ENCODE data around the gene CDC42BPG. TPM values are rescaled to one million over a fixed set of nuclear protein-coding genes. Genes with fewer than 3 reads are reported as not detected.
"Not testable (repeated sequence)": the region's sequence is repeated elsewhere in the genome, so short reads cannot be mapped to it uniquely, and the experiment has no call there.

CDC42BPG gene
- total and polyA plus RNA-seq, 9 donors = 0.35 to 9.5 (median 3.2) TPM

- no peaks in the 10 kb centered on the region for H3K9me3 ChIP-seq
- intact Hi-C loops (cut with DNase I) = no loop called here
- H3K4me1 ChIP-seq (ENCODE audit: insufficient read depth) = no peaks in the 10 kb centered on the region
- H3K36me3 ChIP-seq = no peaks in the 10 kb centered on the region
- H3K4me3 ChIP-seq = no peak overlapping the region
- no peaks in the 10 kb centered on the region for H3K27me3 ChIP-seq
- DNase-seq = no peak
- no peak overlapping the region for H3K27ac ChIP-seq
- 61 to 62% (median 62%) methylated on average over 11 of the region's 11 CpGs for WGBS, 3 donors
- TF ChIP-seq EP300 (IDR thresholded peaks at IDR 0.05) (no peak), POLR2A (IDR thresholded peaks at IDR 0.05) (no peak)
- TF ChIP-seq, protein P1, sequence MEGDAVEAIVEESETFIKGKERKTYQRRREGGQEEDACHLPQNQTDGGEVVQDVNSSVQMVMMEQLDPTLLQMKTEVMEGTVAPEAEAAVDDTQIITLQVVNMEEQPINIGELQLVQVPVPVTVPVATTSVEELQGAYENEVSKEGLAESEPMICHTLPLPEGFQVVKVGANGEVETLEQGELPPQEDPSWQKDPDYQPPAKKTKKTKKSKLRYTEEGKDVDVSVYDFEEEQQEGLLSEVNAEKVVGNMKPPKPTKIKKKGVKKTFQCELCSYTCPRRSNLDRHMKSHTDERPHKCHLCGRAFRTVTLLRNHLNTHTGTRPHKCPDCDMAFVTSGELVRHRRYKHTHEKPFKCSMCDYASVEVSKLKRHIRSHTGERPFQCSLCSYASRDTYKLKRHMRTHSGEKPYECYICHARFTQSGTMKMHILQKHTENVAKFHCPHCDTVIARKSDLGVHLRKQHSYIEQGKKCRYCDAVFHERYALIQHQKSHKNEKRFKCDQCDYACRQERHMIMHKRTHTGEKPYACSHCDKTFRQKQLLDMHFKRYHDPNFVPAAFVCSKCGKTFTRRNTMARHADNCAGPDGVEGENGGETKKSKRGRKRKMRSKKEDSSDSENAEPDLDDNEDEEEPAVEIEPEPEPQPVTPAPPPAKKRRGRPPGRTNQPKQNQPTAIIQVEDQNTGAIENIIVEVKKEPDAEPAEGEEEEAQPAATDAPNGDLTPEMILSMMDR (IDR thresholded peaks at IDR 0.05) = no peak
Observed at GRCh38 chr11:64823568-64824119, 20.8 kb downstream of the CDC42BPG start.

GRCh38 chr11:64817476-64817875, 27.0 kb downstream of the CDC42BPG start:
- H3K36me3 ChIP-seq = no peaks in the 10 kb centered on the region
- H3K4me3 ChIP-seq = no peak overlapping the region
- H3K27ac ChIP-seq = no peak overlapping the region
- intact Hi-C loops (cut with DNase I) = no loop called here
- no peaks in the 10 kb centered on the region for H3K27me3 ChIP-seq
- TF ChIP-seq POLR2A (IDR thresholded peaks at IDR 0.05) (no peak), EP300 (IDR thresholded peaks at IDR 0.05) (no peak)
- TF ChIP-seq, protein P1 (IDR thresholded peaks at IDR 0.05) = no peak
- WGBS, 3 donors = 62 to 75% (median 71%) methylated on average over 3 of the region's 3 CpGs
- no peaks in the 10 kb centered on the region for H3K4me1 ChIP-seq (ENCODE audit: insufficient read depth)
- no peaks in the 10 kb centered on the region for H3K9me3 ChIP-seq
- no peak for DNase-seq

DNA sequence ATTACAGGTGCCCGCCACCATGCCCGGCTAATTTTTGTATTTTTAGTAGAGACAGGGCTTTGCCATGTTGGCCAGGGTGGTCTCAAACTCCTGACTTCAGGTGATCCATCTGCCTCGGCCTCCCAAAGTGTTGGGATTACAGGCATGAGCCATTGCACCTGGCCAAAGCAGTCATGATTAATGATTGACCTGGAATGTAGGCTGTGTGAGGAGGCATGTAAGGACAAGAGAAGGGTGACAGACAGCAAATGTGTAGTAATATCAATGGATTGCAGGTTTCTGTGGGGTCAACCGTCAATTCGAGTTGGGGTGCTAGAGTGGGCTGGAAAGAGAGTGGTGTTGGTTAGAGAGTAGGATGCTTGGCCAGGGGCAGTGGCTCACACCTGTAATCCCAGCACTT, 29.0 kb downstream of the CDC42BPG start:
- 87 to 90% (median 88%) methylated on average over 5 of the region's 5 CpGs for WGBS, 3 donors
- intact Hi-C loops (cut with DNase I); DNase-seq: not testable (repeated sequence)

GRCh38 chr11:64814712-64815187, 29.7 kb downstream of the CDC42BPG start:
- H3K27me3 ChIP-seq = no peaks in the 10 kb centered on the region
- H3K4me3 ChIP-seq = no peak overlapping the region
- TF ChIP-seq EP300 (IDR thresholded peaks at IDR 0.05) (no peak), POLR2A (IDR thresholded peaks at IDR 0.05) (no peak)
- TF ChIP-seq, protein P1 (IDR thresholded peaks at IDR 0.05) = no peak
- no peak for DNase-seq
- H3K27ac ChIP-seq = no peak overlapping the region
- H3K4me1 ChIP-seq (ENCODE audit: insufficient read depth) = no peaks in the 10 kb centered on the region
- WGBS, 3 donors = 70 to 72% (median 71%) methylated on average over 7 of the region's 7 CpGs
- no peaks in the 10 kb centered on the region for H3K36me3 ChIP-seq
- H3K9me3 ChIP-seq = no peaks in the 10 kb centered on the region
- intact Hi-C loops (cut with DNase I) = no loop called here

More for the DNA sequence above, 29.0 kb downstream of the CDC42BPG start:
- H3K36me3 ChIP-seq; H3K4me3 ChIP-seq; H3K4me1 ChIP-seq (ENCODE audit: insufficient read depth); H3K27me3 ChIP-seq; H3K9me3 ChIP-seq; H3K27ac ChIP-seq: not testable (repeated sequence)

- 36 to 46% (median 37%) methylated on average over 5 of the region's 5 CpGs for WGBS, 3 donors
- intact Hi-C loops (cut with DNase I) = no loop called here
- Histone ChIP-seq H3K36me3 (no peaks in the 10 kb centered on the region), H3K9me3 (no peaks in the 10 kb centered on the region), H3K4me3 (no peak overlapping the region), H3K27me3 (no peaks in the 10 kb centered on the region), H3K27ac (no peak overlapping the region), H3K4me1 (ENCODE audit: insufficient read depth) (peaks cover 5% of the 10 kb centered on the region)
- TF ChIP-seq, protein P1 (IDR thresholded peaks at IDR 0.05) = no peak
- TF ChIP-seq EP300 (IDR thresholded peaks at IDR 0.05) = no peak
- TF ChIP-seq POLR2A (IDR thresholded peaks at IDR 0.05) = no peak
- no peak for DNase-seq
Observed at GRCh38 chr11:64813826-64814225, 30.6 kb downstream of the CDC42BPG start.
